HepG2 (cell line): Measurements from ENCODE around the gene NFIC. TPM values are rescaled to one million over a fixed set of nuclear protein-coding genes. Genes with fewer than 3 reads are reported as not detected.

ENCODE experiments used
- ATAC-seq: fragments of 200-7000 bp; cut with Tn5 transposase; 3 replicates; pipeline ENCODE4 v1.9.1; 2020; ENCODE audit warnings: mild to moderate bottlenecking, moderate library complexity
- BruUV-seq: library from RNA; stranded (reverse); fragments of 400-500 nt; replicated peaks from 2 replicates; lab custom pipeline; 2021; lab: Mats Ljungman, UMichigan
- CTCF ChIA-PET: fragments of 300-600 bp; formaldehyde crosslinking; extraction: SDS; loops from one replicate; lab custom pipeline; 2021; ENCODE audit warnings: low total read pairs, inconsistent platforms, low intra/inter-chr PET ratio; lab: Yijun Ruan, JAX
- POLR2A ChIA-PET: fragments of 350-600 bp; sonication (Branson Sonifier 250); formaldehyde crosslinking; loops from one replicate; lab custom pipeline; 2020; ENCODE audit warnings: antibody characterized with exemption, inconsistent platforms; lab: Yijun Ruan, JAX
- DNase-seq: peaks from one replicate; pipeline ENCODE4 v3.0.0-alpha.2; 2015; ENCODE audit warnings: low spot score
- FAIRE-seq: peaks from 3 replicates; lab custom pipeline; 2011; peaks lifted over from hg19 to GRCh38; lab: Jason Lieb, UNC
- H2AFZ ChIP-seq: one replicate; pipeline ENCODE4 v1.6.1; 2011; ENCODE audit warnings: low read length, inconsistent platforms
- H3K27ac ChIP-seq: fragments of 300-600 bp; 3 replicates; pipeline ENCODE4 v1.8.0; 2011; ENCODE audit warnings: mixed run types, mild to moderate bottlenecking, mixed read lengths, low read length, inconsistent platforms; ENCODE audit not compliant: insufficient read depth; ENCODE audit errors: extremely low read length
- H3K27me3 ChIP-seq, 2 experiments: fragments of 200-600 bp in 1 of 2; 2 replicates in 1 of 2; 3 replicates in 1 of 2; pipeline versions ENCODE4 v1.6.0 to v1.8.0; 2011; ENCODE audit warnings: low read length in 2 of 2, mild to moderate bottlenecking in 2 of 2, moderate library complexity in 2 of 2, inconsistent platforms in 1 of 2; ENCODE audit not compliant: insufficient read depth in 2 of 2, control insufficient read depth in 1 of 2
- H3K36me3 ChIP-seq, 2 experiments: fragments of 200-600 bp in 1 of 2; replicated peaks in 1 of 2; 2 replicates in 1 of 2; 3 replicates in 1 of 2; pipeline versions ENCODE4 v1.5.1 to v1.8.0; 2011; ENCODE audit warnings: low read length in 2 of 2, inconsistent platforms in 1 of 2; ENCODE audit not compliant: insufficient read depth in 2 of 2, control insufficient read depth in 1 of 2
- H3K4me1 ChIP-seq: 2 replicates; pipeline ENCODE4 v1.5.1; 2012; ENCODE audit warnings: low read length, inconsistent platforms; ENCODE audit not compliant: insufficient read depth
- H3K4me2 ChIP-seq: 2 replicates; pipeline ENCODE4 v1.6.0; 2011; ENCODE audit warnings: low read depth, low read length, inconsistent platforms
- H3K4me3 ChIP-seq, 3 experiments: fragments of 200-600 bp in 1 of 3; sonication (generic), shearing (Covaris generic) in 1 of 3; replicated peaks in 1 of 3; 2 replicates each; pipeline ENCODE4 v1.5.1; 2011 to 2016; ENCODE audit warnings: low read length in 3 of 3, inconsistent platforms in 2 of 3, low read depth in 2 of 3, mild to moderate bottlenecking in 2 of 3, control low read depth in 1 of 3, mixed read lengths in 1 of 3; ENCODE audit not compliant: insufficient read depth in 1 of 3
- H3K79me2 ChIP-seq: one replicate; pipeline ENCODE4 v1.6.1; 2011; ENCODE audit warnings: low read length, inconsistent platforms; ENCODE audit not compliant: insufficient read depth
- H3K9ac ChIP-seq: 2 replicates; pipeline ENCODE4 v1.6.0; 2011; ENCODE audit warnings: mild to moderate bottlenecking, low read depth, low read length, inconsistent platforms; ENCODE audit not compliant: insufficient read depth
- H3K9me3 ChIP-seq: 2 replicates; pipeline ENCODE4 v1.5.1; 2012; ENCODE audit warnings: mild to moderate bottlenecking, low read length
- H4K20me1 ChIP-seq: 2 replicates; pipeline ENCODE4 v1.6.0; 2011; ENCODE audit warnings: inconsistent platforms, mild to moderate bottlenecking, low read length, moderate library complexity; ENCODE audit not compliant: insufficient read depth
- CEBPB ChIP-seq: IDR thresholded peaks from 2 replicates; pipeline ENCODE4 v1.6.1; 2011; ENCODE audit warnings: low read depth, low read length, improper control_type of control experiment, borderline replicate concordance
- CEBPG ChIP-seq: IDR thresholded peaks from 2 replicates; pipeline ENCODE4 v1.6.1; 2016
- GATAD2A ChIP-seq: IDR thresholded peaks from 2 replicates; pipeline ENCODE4 v1.6.1; 2016
- GFI1 ChIP-seq: sonication (generic); formaldehyde crosslinking; IDR thresholded peaks from 2 replicates; pipeline ENCODE4 v1.5.0; 2020; ENCODE audit warnings: missing genetic modification reagents, mild to moderate bottlenecking, borderline replicate concordance
- HNF1B ChIP-seq: sonication (generic); formaldehyde crosslinking; IDR thresholded peaks from 2 replicates; pipeline ENCODE4 v1.5.1; 2020; ENCODE audit warnings: mild to moderate bottlenecking, moderate library complexity, missing genetic modification reagents
- KAT8 ChIP-seq: IDR thresholded peaks from 2 replicates; pipeline ENCODE4 v1.6.1; 2016; ENCODE audit warnings: missing genetic modification reagents, missing compliant biosample characterization
- KDM4B ChIP-seq: sonication (generic); formaldehyde crosslinking; IDR thresholded peaks from 2 replicates; pipeline ENCODE4 v1.4.0; 2020; ENCODE audit warnings: missing genetic modification reagents
- RBM39 ChIP-seq: fragments of 200-400 bp; formaldehyde crosslinking; IDR thresholded peaks from one replicate; pipeline ENCODE4 v1.6.1; 2018; ENCODE audit warnings: antibody characterized with exemption, mild to moderate bottlenecking, low read depth, low read length; ENCODE audit not compliant: poor library complexity, severe bottlenecking
- SNAPC5 ChIP-seq: sonication (generic); formaldehyde crosslinking; IDR thresholded peaks from 2 replicates; pipeline ENCODE4 v1.8.1; 2023; ENCODE audit warnings: mild to moderate bottlenecking, missing genetic modification reagents, borderline replicate concordance
- SP2 ChIP-seq: sonication (generic); formaldehyde crosslinking; IDR thresholded peaks from 2 replicates; pipeline ENCODE4 v1.5.1; 2020; ENCODE audit warnings: mild to moderate bottlenecking, missing genetic modification reagents
- ZNF121 ChIP-seq: sonication (generic); formaldehyde crosslinking; IDR thresholded peaks from 2 replicates; pipeline ENCODE4 v1.5.0; 2020; ENCODE audit warnings: mild to moderate bottlenecking, missing genetic modification reagents
- ZNF225 ChIP-seq: sonication (generic); formaldehyde crosslinking; IDR thresholded peaks from 2 replicates; pipeline ENCODE4 v1.4.0; 2020; ENCODE audit warnings: mild to moderate bottlenecking, missing genetic modification reagents
- ZNF670 ChIP-seq: sonication (generic); formaldehyde crosslinking; IDR thresholded peaks from 2 replicates; pipeline ENCODE4 v1.8.0; 2022; ENCODE audit warnings: mild to moderate bottlenecking, missing genetic modification reagents, borderline replicate concordance
- WGBS: methylation state at CpG from one replicate; pipeline ENCODE4 v1.1.6; 2017; ENCODE audit warnings: low lambda C conversion rate; 5-methylcytosine and 5-hydroxymethylcytosine counted together
- in situ Hi-C: cut with HindIII; loops from 2 replicates; pipeline ENCODE4 v1.10.0; 2017; ENCODE audit warnings: low pct_unique_long_range_greater_than_20kb; ENCODE audit not compliant: extremely low pct_ligation_motif_present
- intact Hi-C: fragments of 100-400 bp; cut with micrococcal nuclease; formaldehyde crosslinking; loops from one replicate; pipeline ENCODE4 v1.10.0; 2022; ENCODE audit not compliant: unreplicated experiment
- polyA plus RNA-seq, 8 experiments: library from polyadenylated mRNA; depleted of rRNA in 3 of 8; stranded (reverse) in 7 of 8; unstranded in 1 of 8; fragments of >200 nt; fragmentation: Illumina TruSeq in 4 of 8; extraction: Trizol in 4 of 8; gene quantifications; 2 replicates each; pipeline versions ENCODE4 v1.2.1 to v1.2.3, GENCODE V29; 2011 to 2016; ENCODE audit warnings: low read depth in 4 of 8, missing spikeins in 1 of 8, mixed read lengths in 1 of 8; ENCODE audit not compliant: insufficient read depth in 1 of 8
- total RNA-seq, 5 experiments: library from RNA; depleted of rRNA; stranded (reverse); fragments of >200 nt; fragmentation: Illumina TruSeq; extraction: Trizol; gene quantifications; 2 replicates each; pipeline ENCODE4 v1.2.3, GENCODE V29; 2016; ENCODE audit warnings: low read depth in 1 of 5

The NFIC gene
- total and polyA plus RNA-seq, 2 of the 13 experiments (the other 11 are each of a cell fraction or from before 2014, with no cell fraction given), result 1.3 to 2.5 TPM

- H3K27me3 ChIP-seq, result no peaks in the 10 kb centered on the region
- BruUV-seq, result no TSS peak
- no peak overlapping the region for H3K9ac ChIP-seq
- H3K36me3 ChIP-seq, result peaks cover 10 to 29% of the 10 kb centered on the region in 2 experiments; a peak in 4 of 5 replicates
- H3K27ac ChIP-seq, result no peak overlapping the region
- ATAC-seq, result no peak
- H3K4me1 ChIP-seq, result peaks cover 15% of the 10 kb centered on the region
- ChIA-PET CTCF (no interaction called here), POLR2A (no interaction called here)
- H3K9me3 ChIP-seq, result no peaks in the 10 kb centered on the region
- no peak for FAIRE-seq
- H3K4me2 ChIP-seq, result no peak overlapping the region
- intact Hi-C loops, result no loop called here
- WGBS, result 88% methylated on average over 2 of the region's 2 CpGs
- TF ChIP-seq GFI1 (CRISPR knock-in tag) (peak; percentile 88), ZNF225 (CRISPR knock-in tag) (no peak), SNAPC5 (CRISPR knock-in tag) (no peak), KAT8 (CRISPR knock-in tag) (no peak), GATAD2A (CRISPR knock-in tag) (0 out of 2 replicates have a peak, but pooled peaks have one; percentile 21), CEBPB (peak; percentile 57; the same call in 1 of the 2 replicates), RBM39 (no peak), ZNF121 (peak; percentile 95), KDM4B (CRISPR knock-in tag) (no peak), CEBPG (CRISPR knock-in tag) (peak; percentile 34), SP2 (no peak)
- H3K79me2 ChIP-seq, result peaks cover 51% of the 10 kb centered on the region
- no peak overlapping the region for H3K4me3 ChIP-seq
- DNase-seq, result no peak
- peaks cover 34% of the 10 kb centered on the region; the same call in 1 of the 2 replicates for H4K20me1 ChIP-seq
- no peak overlapping the region for H2AFZ ChIP-seq
- in situ Hi-C loops, result no loop called here
These were observed 151.3 kb downstream of the NFIC start for GRCh38 chr19:3517638-3518037.

- no peaks in the 10 kb centered on the region for H3K27me3 ChIP-seq
- intact Hi-C loops (no loop called here), in situ Hi-C loops (no loop called here)
- peaks cover 35% of the 10 kb centered on the region; the same call in 1 of the 2 replicates for H4K20me1 ChIP-seq
- no peak overlapping the region for H3K4me2 ChIP-seq
- WGBS, result 98% methylated on average over 10 of the region's 10 CpGs
- TF ChIP-seq HNF1B (0 out of 2 replicates have a peak, but pooled peaks have one; percentile 8), ZNF670 (CRISPR knock-in tag) (no peak)
- H3K9ac ChIP-seq, result no peak overlapping the region
- H3K9me3 ChIP-seq, result no peaks in the 10 kb centered on the region
- peaks cover 47% of the 10 kb centered on the region for H3K79me2 ChIP-seq
- BruUV-seq, result no TSS peak
- H3K36me3 ChIP-seq, result peaks cover 13 to 29% of the 10 kb centered on the region in 2 experiments; a peak in 4 of 5 replicates
- H3K27ac ChIP-seq, result no peak overlapping the region
- DNase-seq (no peak), ATAC-seq (no peak), FAIRE-seq (no peak)
- H2AFZ ChIP-seq, result no peak overlapping the region
- H3K4me3 ChIP-seq, result no peak overlapping the region
- POLR2A ChIA-PET, result no interaction called here
- CTCF ChIA-PET, result no interaction called here
- H3K4me1 ChIP-seq, result peaks cover 15% of the 10 kb centered on the region
These were observed 151.9 kb downstream of the NFIC start for GRCh38 chr19:3518255-3518654.
